ENCODE results near the gene BAAT. TPM values are rescaled to one million over a fixed set of nuclear protein-coding genes. Genes with fewer than 3 reads are reported as not detected.

The BAAT gene
- total RNA-seq, 4 donors from 2014 or later: not detected

DNA sequence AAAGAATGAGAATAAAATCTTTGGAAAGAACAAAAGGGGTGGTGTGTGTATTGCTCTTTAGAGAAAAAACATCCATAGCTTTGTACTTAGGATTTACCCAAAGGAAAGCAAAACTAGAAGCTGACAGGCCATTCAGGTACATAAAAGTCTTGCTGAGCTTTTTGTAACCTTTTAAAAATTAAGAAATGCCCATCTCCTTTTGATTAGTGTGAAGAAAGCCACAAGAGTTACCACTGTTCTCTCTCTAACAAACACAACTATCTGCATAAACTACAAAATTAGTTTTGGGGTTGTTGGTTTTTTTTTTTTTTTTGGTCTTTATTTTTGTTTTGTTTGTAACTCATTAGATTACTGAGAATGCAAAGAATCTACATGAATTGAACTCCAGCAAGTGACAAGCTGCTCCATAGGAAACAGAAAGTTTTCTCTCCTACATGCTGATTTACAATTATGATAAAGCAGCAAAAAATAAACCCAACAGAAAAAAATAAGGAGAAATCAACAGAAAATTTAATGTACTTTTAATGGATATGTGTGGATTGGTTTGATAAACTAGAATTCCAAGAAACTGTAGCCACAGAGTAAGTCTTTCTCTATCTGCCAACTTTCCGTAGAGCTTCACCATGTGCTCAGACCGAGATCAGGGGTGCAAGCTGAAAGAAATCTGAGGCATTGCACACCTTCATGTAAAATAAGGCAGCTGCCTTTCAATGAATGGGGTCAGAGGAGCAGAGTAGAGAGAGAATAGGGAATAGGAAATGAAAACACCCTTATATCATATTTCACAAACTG is 12.3 kb downstream of the BAAT start:
- H3K4me3 ChIP-seq (ENCODE audit: low read depth, poor library complexity, severe bottlenecking): no peak overlapping the region
- TF ChIP-seq POLR2A (IDR thresholded peaks at IDR 0.05) (no peak), CTCF (IDR thresholded peaks at IDR 0.05) (no peak)
- WGBS, 2 donors: 58 to 61% methylated on average over 2 of the region's 2 CpGs
- intact Hi-C loops (cut with DNase I; ENCODE audit: low total_unique reads): no loop called here
- no peak for DNase-seq (ENCODE audit: low spot score in 2 of 2)

GRCh38 chr9:101371813-101372212 is 13.0 kb downstream of the BAAT start:
- intact Hi-C loops (cut with DNase I; ENCODE audit: low total_unique reads): no loop called here
- TF ChIP-seq POLR2A (IDR thresholded peaks at IDR 0.05) (no peak), CTCF (IDR thresholded peaks at IDR 0.05) (no peak)
- H3K4me3 ChIP-seq (ENCODE audit: low read depth, poor library complexity, severe bottlenecking): no peak overlapping the region
- 89 to 95% methylated on average over 3 of the region's 3 CpGs for WGBS, 2 donors
- no peak for DNase-seq (ENCODE audit: low spot score in 2 of 2)

DNA sequence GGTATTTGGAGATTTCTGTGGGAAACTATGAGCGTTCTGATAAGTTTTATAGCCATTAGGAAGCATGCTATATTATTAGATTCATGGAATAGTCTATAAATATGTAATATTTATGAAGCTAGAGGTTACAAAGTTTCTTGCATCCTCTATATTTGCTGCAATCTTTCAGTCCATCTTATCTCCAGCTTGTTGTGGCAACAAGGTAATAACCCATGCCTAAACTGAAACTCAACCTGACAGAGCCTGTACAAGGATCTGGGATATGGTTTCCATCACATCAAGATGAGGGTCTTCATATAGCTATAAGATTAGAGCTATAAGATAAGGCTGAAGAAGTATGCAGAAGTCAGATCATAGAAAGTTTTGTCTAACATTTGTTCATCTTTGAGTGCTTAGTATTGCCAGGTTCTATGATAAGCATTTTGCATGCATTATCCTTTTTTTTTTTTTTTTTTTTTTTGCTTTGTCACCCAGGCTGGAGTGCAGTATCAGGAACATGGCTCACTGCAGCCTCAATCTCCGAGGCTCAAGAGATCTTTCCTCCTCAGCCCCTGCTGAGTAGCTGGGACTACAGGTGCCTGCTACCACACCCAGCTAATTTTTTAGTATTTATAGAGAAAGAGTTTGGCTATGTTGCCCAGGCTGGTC is 14.8 kb downstream of the BAAT start:
- 68 to 87% methylated on average over 2 of the region's 2 CpGs for WGBS, 2 donors
- no peak for DNase-seq (ENCODE audit: low spot score in 2 of 2)
- intact Hi-C loops (cut with DNase I; ENCODE audit: low total_unique reads): no loop called here
- no peak overlapping the region for H3K4me3 ChIP-seq (ENCODE audit: low read depth, poor library complexity, severe bottlenecking)
- TF ChIP-seq POLR2A (IDR thresholded peaks at IDR 0.05) (no peak), CTCF (IDR thresholded peaks at IDR 0.05) (no peak)

GRCh38 chr9:101369286-101369685 is 15.5 kb downstream of the BAAT start:
- DNase-seq (ENCODE audit: low spot score in 2 of 2): no peak
- intact Hi-C loops (cut with DNase I; ENCODE audit: low total_unique reads): no loop called here
- no peak overlapping the region for H3K4me3 ChIP-seq (ENCODE audit: low read depth, poor library complexity, severe bottlenecking)
- TF ChIP-seq POLR2A (IDR thresholded peaks at IDR 0.05) (no peak), CTCF (IDR thresholded peaks at IDR 0.05) (no peak)
- WGBS, 2 donors: 86 to 90% methylated on average over 2 of the region's 2 CpGs

DNA sequence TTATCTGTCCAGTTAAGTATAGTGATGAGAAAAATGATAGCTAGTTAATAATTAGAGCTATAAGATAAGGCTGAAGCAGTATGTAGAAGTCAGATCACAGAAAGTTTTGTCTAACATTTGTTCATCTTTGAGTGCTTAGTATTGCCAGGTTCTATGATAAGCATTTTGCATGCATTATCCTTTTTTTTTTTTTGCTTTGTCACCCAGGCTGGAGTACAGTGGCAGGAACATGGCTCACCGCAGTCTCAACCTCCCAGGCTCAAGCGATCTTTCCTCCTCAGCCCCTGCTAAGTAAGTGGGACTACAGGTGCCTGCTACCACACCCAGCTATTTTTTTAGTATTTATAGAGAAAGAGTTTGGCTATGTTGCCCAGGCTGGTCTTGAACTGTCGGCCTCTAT is 17.5 kb downstream of the BAAT start:
- 91 to 95% methylated on average over 3 of the region's 3 CpGs for WGBS, 2 donors
- DNase-seq (ENCODE audit: low spot score in 2 of 2): no peak
- intact Hi-C loops (cut with DNase I; ENCODE audit: low total_unique reads): no loop called here
- TF ChIP-seq CTCF (IDR thresholded peaks at IDR 0.05) (no peak), POLR2A (IDR thresholded peaks at IDR 0.05) (no peak)
- H3K4me3 ChIP-seq (ENCODE audit: low read depth, poor library complexity, severe bottlenecking): no peak overlapping the region
